ENCODE results near the gene TMEM129.

- TF ChIP-seq, protein P1, sequence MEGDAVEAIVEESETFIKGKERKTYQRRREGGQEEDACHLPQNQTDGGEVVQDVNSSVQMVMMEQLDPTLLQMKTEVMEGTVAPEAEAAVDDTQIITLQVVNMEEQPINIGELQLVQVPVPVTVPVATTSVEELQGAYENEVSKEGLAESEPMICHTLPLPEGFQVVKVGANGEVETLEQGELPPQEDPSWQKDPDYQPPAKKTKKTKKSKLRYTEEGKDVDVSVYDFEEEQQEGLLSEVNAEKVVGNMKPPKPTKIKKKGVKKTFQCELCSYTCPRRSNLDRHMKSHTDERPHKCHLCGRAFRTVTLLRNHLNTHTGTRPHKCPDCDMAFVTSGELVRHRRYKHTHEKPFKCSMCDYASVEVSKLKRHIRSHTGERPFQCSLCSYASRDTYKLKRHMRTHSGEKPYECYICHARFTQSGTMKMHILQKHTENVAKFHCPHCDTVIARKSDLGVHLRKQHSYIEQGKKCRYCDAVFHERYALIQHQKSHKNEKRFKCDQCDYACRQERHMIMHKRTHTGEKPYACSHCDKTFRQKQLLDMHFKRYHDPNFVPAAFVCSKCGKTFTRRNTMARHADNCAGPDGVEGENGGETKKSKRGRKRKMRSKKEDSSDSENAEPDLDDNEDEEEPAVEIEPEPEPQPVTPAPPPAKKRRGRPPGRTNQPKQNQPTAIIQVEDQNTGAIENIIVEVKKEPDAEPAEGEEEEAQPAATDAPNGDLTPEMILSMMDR (IDR thresholded peaks at IDR 0.05; ENCODE audit: poor library complexity, severe bottlenecking) = no peak
- TF ChIP-seq SMC3 (conservative IDR thresholded peaks at IDR 0.05; ENCODE audit: poor library complexity) (no peak), EZH2 (IDR thresholded peaks at IDR 0.05; ENCODE audit: borderline replicate concordance, insufficient read depth, low read length, poor library complexity, severe bottlenecking) (no peak), RAD21 (conservative IDR thresholded peaks at IDR 0.05) (no peak), POLR2AphosphoS5 (IDR thresholded peaks at IDR 0.05) (no peak)
These were observed 34.6 kb downstream of the TMEM129 start for GRCh38 chr4:1686440-1687036.
